HepG2 (cell line): ENCODE results near the gene PDK2. TPM values are rescaled to one million over a fixed set of nuclear protein-coding genes. Genes with fewer than 3 reads are reported as not detected.
A peak's percentile ranks its signal among the peaks of the same experiment; 100 is the strongest.

Experiments
- ISX ChIP-seq: sonication (generic); formaldehyde crosslinking; conservative IDR thresholded peaks from 2 replicates; pipeline ENCODE4 v1.5.0; 2020; ENCODE audit warnings: missing genetic modification reagents
- RFX1 ChIP-seq: fragments of 450-650 bp; IDR thresholded peaks from 2 replicates; pipeline ENCODE4 v1.6.1; 2017
- TSC22D2 ChIP-seq: sonication (generic); formaldehyde crosslinking; IDR thresholded peaks from 2 replicates; pipeline ENCODE4 v1.5.1; 2020; ENCODE audit warnings: missing genetic modification reagents, mild to moderate bottlenecking, borderline replicate concordance
- YEATS4 ChIP-seq: sonication (generic); formaldehyde crosslinking; IDR thresholded peaks from 2 replicates; pipeline ENCODE4 v1.4.0; 2020; ENCODE audit warnings: missing genetic modification reagents, borderline replicate concordance
- ZNF446 ChIP-seq: sonication (generic); formaldehyde crosslinking; IDR thresholded peaks from 2 replicates; pipeline ENCODE4 v1.5.0; 2020; ENCODE audit warnings: mild to moderate bottlenecking, missing genetic modification reagents
- ZNF841 ChIP-seq: sonication (generic); formaldehyde crosslinking; IDR thresholded peaks from 2 replicates; pipeline ENCODE4 v1.8.1; 2023; ENCODE audit warnings: missing genetic modification reagents, borderline replicate concordance
- polyA plus RNA-seq, 8 experiments: library from polyadenylated mRNA; depleted of rRNA in 3 of 8; stranded (reverse) in 7 of 8; unstranded in 1 of 8; fragments of >200 nt; fragmentation: Illumina TruSeq in 4 of 8; extraction: Trizol in 4 of 8; gene quantifications; 2 replicates each; pipeline versions ENCODE4 v1.2.1 to v1.2.3, GENCODE V29; 2011 to 2016; ENCODE audit warnings: low read depth in 4 of 8, missing spikeins in 1 of 8, mixed read lengths in 1 of 8; ENCODE audit not compliant: insufficient read depth in 1 of 8
- total RNA-seq, 5 experiments: library from RNA; depleted of rRNA; stranded (reverse); fragments of >200 nt; fragmentation: Illumina TruSeq; extraction: Trizol; gene quantifications; 2 replicates each; pipeline ENCODE4 v1.2.3, GENCODE V29; 2016; ENCODE audit warnings: low read depth in 1 of 5
- TF ChIP-seq, protein P1 (sequence below): sonication (generic); formaldehyde crosslinking; IDR thresholded peaks from 2 replicates; pipeline ENCODE4 v1.5.0; 2020; ENCODE audit warnings: missing genetic modification reagents
- TF ChIP-seq, protein P2 (sequence below): IDR thresholded peaks from 2 replicates; pipeline ENCODE4 v1.6.1; 2018; ENCODE audit warnings: missing genetic modification reagents, mild to moderate bottlenecking, missing compliant biosample characterization
- TF ChIP-seq, protein P3 (sequence below), 2 experiments: sonication (generic) in 1 of 2; formaldehyde crosslinking in 1 of 2; IDR thresholded peaks; 2 replicates each; pipeline versions ENCODE4 v1.6.1 to v1.9.0; 2014 to 2022; ENCODE audit warnings: antibody characterized with exemption in 1 of 2, borderline replicate concordance in 1 of 2, inconsistent platforms in 1 of 2, low read depth in 1 of 2, missing genetic modification reagents in 1 of 2
- TF ChIP-seq, protein P4 (sequence below): sonication (generic); formaldehyde crosslinking; IDR thresholded peaks from 2 replicates; pipeline ENCODE4 v1.8.0; 2022; ENCODE audit warnings: missing genetic modification reagents, mild to moderate bottlenecking, inconsistent platforms, borderline replicate concordance
- TF ChIP-seq, protein P5 (sequence below), 2 experiments: sonication (generic) in 1 of 2; formaldehyde crosslinking in 1 of 2; IDR thresholded peaks; 2 replicates each; pipeline versions ENCODE4 v1.4.0 to v1.6.1; 2016 to 2020; ENCODE audit warnings: borderline replicate concordance in 1 of 2, low read depth in 1 of 2, mild to moderate bottlenecking in 1 of 2, missing genetic modification reagents in 1 of 2

Gene PDK2
- total and polyA plus RNA-seq, 2 of the 13 experiments (the other 11 are each of a cell fraction or from before 2014, with no cell fraction given) = 18.5 to 59.7 TPM

DNA sequence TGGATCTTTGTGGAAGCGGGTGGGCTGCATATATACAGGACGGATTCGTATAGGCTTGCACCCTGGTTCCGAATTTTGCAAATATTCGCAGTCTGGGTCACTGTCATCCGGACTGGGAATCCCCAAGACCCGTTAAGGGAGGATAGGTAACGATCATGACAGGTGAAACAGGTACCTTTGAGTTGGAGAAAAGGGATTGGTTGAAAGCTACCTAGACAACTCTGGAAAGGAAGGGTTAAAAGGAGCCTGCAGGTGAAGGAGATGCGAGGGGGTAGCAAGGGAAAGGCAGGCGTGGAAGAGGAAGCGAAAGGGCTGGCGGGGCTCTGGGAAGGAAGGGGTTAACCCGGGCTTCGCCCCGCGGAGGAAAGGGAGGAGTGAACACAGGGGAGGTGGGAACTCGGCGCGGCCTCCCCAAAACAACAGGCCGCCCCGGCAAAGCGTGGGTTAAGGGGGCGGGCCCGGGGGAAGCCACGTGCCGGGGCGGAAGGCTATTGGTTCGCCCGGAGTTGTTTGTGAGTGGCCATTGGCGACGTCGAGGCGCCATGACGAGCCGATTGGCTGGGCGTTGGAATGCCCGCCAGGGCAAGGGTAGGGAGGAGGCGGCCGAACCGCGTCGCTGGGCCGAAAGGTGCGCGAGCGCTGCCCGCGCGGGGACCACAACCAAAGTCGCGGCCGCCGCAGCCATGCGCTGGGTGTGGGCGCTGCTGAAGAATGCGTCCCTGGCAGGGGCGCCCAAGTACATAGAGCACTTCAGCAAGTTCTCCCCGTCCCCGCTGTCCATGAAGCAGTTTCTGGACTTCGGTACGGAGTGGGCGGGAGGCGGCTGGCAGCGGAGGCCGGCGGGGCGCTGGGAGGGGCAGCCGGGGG is at the start of gene PDK2 (continued):
- TF ChIP-seq ISX (no peak), YEATS4 (CRISPR knock-in tag) (peak; percentile 79; the same call in 1 of the 2 replicates), RFX1 (no peak), ZNF446 (CRISPR knock-in tag) (no peak), TSC22D2 (peak; percentile 81; the same call in 1 of the 2 replicates), ZNF841 (CRISPR knock-in tag) (no peak)
- TF ChIP-seq, protein P1, sequence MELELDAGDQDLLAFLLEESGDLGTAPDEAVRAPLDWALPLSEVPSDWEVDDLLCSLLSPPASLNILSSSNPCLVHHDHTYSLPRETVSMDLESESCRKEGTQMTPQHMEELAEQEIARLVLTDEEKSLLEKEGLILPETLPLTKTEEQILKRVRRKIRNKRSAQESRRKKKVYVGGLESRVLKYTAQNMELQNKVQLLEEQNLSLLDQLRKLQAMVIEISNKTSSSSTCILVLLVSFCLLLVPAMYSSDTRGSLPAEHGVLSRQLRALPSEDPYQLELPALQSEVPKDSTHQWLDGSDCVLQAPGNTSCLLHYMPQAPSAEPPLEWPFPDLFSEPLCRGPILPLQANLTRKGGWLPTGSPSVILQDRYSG (CRISPR knock-in tag) = no peak; the same call in 1 of the 2 replicates
- TF ChIP-seq, protein P2, sequence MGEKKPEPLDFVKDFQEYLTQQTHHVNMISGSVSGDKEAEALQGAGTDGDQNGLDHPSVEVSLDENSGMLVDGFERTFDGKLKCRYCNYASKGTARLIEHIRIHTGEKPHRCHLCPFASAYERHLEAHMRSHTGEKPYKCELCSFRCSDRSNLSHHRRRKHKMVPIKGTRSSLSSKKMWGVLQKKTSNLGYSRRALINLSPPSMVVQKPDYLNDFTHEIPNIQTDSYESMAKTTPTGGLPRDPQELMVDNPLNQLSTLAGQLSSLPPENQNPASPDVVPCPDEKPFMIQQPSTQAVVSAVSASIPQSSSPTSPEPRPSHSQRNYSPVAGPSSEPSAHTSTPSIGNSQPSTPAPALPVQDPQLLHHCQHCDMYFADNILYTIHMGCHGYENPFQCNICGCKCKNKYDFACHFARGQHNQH = peak; percentile 67
- TF ChIP-seq, protein P3, sequence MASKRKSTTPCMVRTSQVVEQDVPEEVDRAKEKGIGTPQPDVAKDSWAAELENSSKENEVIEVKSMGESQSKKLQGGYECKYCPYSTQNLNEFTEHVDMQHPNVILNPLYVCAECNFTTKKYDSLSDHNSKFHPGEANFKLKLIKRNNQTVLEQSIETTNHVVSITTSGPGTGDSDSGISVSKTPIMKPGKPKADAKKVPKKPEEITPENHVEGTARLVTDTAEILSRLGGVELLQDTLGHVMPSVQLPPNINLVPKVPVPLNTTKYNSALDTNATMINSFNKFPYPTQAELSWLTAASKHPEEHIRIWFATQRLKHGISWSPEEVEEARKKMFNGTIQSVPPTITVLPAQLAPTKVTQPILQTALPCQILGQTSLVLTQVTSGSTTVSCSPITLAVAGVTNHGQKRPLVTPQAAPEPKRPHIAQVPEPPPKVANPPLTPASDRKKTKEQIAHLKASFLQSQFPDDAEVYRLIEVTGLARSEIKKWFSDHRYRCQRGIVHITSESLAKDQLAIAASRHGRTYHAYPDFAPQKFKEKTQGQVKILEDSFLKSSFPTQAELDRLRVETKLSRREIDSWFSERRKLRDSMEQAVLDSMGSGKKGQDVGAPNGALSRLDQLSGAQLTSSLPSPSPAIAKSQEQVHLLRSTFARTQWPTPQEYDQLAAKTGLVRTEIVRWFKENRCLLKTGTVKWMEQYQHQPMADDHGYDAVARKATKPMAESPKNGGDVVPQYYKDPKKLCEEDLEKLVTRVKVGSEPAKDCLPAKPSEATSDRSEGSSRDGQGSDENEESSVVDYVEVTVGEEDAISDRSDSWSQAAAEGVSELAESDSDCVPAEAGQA (IDR thresholded peaks at IDR 0.05; ENCODE audit: low read depth) = 0 out of 2 replicates have a peak, but pooled peaks have one; percentile 27
- TF ChIP-seq, protein P3 (CRISPR knock-in tag; IDR thresholded peaks at IDR 0.05; ENCODE audit: borderline replicate concordance) = no peak
- TF ChIP-seq, protein P4, sequence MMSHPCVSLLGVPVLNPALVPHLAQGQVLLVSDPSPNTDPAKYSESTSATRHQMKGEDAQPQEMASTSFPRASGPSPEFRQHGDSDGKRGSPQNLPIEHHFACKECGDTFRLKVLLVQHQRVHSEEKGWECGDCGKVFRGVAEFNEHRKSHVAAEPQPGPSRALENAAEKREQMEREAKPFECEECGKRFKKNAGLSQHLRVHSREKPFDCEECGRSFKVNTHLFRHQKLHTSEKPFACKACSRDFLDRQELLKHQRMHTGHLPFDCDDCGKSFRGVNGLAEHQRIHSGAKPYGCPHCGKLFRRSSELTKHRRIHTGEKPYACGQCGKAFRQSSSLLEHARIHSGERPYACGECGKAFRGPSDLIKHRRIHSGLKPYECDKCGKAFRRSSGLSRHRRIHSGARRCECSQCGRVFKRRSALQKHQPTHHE = no peak; the same call in 1 of the 2 replicates
- TF ChIP-seq, protein P5, sequence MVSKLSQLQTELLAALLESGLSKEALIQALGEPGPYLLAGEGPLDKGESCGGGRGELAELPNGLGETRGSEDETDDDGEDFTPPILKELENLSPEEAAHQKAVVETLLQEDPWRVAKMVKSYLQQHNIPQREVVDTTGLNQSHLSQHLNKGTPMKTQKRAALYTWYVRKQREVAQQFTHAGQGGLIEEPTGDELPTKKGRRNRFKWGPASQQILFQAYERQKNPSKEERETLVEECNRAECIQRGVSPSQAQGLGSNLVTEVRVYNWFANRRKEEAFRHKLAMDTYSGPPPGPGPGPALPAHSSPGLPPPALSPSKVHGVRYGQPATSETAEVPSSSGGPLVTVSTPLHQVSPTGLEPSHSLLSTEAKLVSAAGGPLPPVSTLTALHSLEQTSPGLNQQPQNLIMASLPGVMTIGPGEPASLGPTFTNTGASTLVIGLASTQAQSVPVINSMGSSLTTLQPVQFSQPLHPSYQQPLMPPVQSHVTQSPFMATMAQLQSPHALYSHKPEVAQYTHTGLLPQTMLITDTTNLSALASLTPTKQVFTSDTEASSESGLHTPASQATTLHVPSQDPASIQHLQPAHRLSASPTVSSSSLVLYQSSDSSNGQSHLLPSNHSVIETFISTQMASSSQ (IDR thresholded peaks at IDR 0.05; ENCODE audit: low read depth) = no peak
- TF ChIP-seq, protein P5 (CRISPR knock-in tag; IDR thresholded peaks at IDR 0.05; ENCODE audit: borderline replicate concordance) = no peak; the same call in 1 of the 2 replicates
